Upper lobe of left lung (tissue), 6 donors: Measurements from ENCODE around the gene TRPV3. TPM values are rescaled to one million over a fixed set of nuclear protein-coding genes. Genes with fewer than 3 reads are reported as not detected.

Source experiments
- ATAC-seq, 2 donors: fragments of 200-7000 bp; cut with Tn5 transposase; one replicate each; pipeline ENCODE4 v1.9.1; 2022; ENCODE audit warnings: mild to moderate bottlenecking in 2 of 2, moderate library complexity in 2 of 2; ENCODE audit not compliant: low FRiP score in 2 of 2
- DNase-seq, 2 donors: peaks; one replicate each; pipeline ENCODE4 v3.0.0-alpha.2; 2019 to 2020
- H3K27ac ChIP-seq, 4 donors: fragments of 200-600 bp; sonication (generic); one replicate each; pipeline ENCODE4 v1.5.1; 2016 to 2019
- H3K27me3 ChIP-seq, 4 donors: fragments of 200-600 bp; sonication (generic); one replicate each; pipeline ENCODE4 v1.5.1; 2017 to 2019
- H3K36me3 ChIP-seq, 4 donors: fragments of 200-600 bp; sonication (generic); one replicate each; pipeline ENCODE4 v1.5.1; 2016 to 2019
- H3K4me1 ChIP-seq, 4 donors: fragments of 200-600 bp; sonication (generic); one replicate each; pipeline ENCODE4 v1.5.1; 2018 to 2019
- H3K4me3 ChIP-seq, 4 donors: fragments of 200-600 bp; sonication (generic); one replicate each; pipeline ENCODE4 v1.5.1; 2017 to 2019; ENCODE audit warnings: mild to moderate bottlenecking in 2 of 4, moderate library complexity in 1 of 4
- H3K9me3 ChIP-seq, 4 donors: fragments of 200-600 bp; sonication (generic); one replicate each; pipeline ENCODE4 v1.5.1; 2018 to 2019
- CTCF ChIP-seq, 6 experiments: fragments of 450-650 bp in 4 of 6; fragments of 200-600 bp in 2 of 6; sonication (generic) in 2 of 6; IDR thresholded peaks; one replicate each; pipeline ENCODE4 v1.5.1; 2016 to 2019; ENCODE audit warnings: antibody characterized with exemption in 6 of 6
- EP300 ChIP-seq, 4 donors: sonication (generic); formaldehyde crosslinking; IDR thresholded peaks; one replicate each; pipeline ENCODE4 v1.5.1; 2017; ENCODE audit warnings: antibody characterized with exemption in 4 of 4, control low read depth in 2 of 4
- POLR2A ChIP-seq, 4 donors: fragments of 450-650 bp; IDR thresholded peaks; one replicate each; pipeline ENCODE4 v1.5.1; 2016 to 2017; ENCODE audit warnings: antibody characterized with exemption in 4 of 4, mild to moderate bottlenecking in 2 of 4
- POLR2AphosphoS5 ChIP-seq, 2 donors: sonication (generic); formaldehyde crosslinking; IDR thresholded peaks; one replicate each; pipeline ENCODE4 v1.5.1; 2017; ENCODE audit warnings: antibody characterized with exemption in 2 of 2
- WGBS, 2 donors: methylation state at CpG; one replicate each; pipeline ENCODE4 v1.1.5; 2017 to 2018; 5-methylcytosine and 5-hydroxymethylcytosine counted together
- total RNA-seq, 6 donors: library from RNA; depleted of rRNA in 4 of 6; stranded (reverse); fragments of >200 nt in 4 of 6; gene quantifications; one replicate each; pipeline versions ENCODE4 v1.1.0 to v1.2.1, GENCODE V29; 2016 to 2021
- donor health status: DM: no; HTN: no; CAD: no; lungs with moderate emphysema.
- donor health status: DM: no; HTN: yes; CAD: no; lungs with severe emphysema.

The TRPV3 gene
- total RNA-seq, 6 donors from 2014 or later = under 0.01 to 0.84 (median 0.28) TPM

GRCh38 chr17:3551189-3551588 is 6.4 kb downstream of the TRPV3 start:
- no peak for ATAC-seq
- H3K4me1 ChIP-seq = no peaks in the 10 kb centered on the region
- TF ChIP-seq EP300 (IDR thresholded peaks at IDR 0.05) = no peak
- no peak for TF ChIP-seq POLR2A (IDR thresholded peaks at IDR 0.05)
- TF ChIP-seq CTCF (IDR thresholded peaks at IDR 0.05) = no peak
- TF ChIP-seq POLR2AphosphoS5 (IDR thresholded peaks at IDR 0.05) = no peak
- no peak overlapping the region for H3K4me3 ChIP-seq
- no peaks in the 10 kb centered on the region for H3K9me3 ChIP-seq
- no peak for DNase-seq
- 81 to 88% methylated on average over 6 of the region's 6 CpGs for WGBS, 2 donors
- no peaks in the 10 kb centered on the region for H3K27me3 ChIP-seq
- H3K27ac ChIP-seq = no peak overlapping the region
- no peaks in the 10 kb centered on the region for H3K36me3 ChIP-seq

GRCh38 chr17:3549610-3550162 is 7.9 kb downstream of the TRPV3 start:
- Histone ChIP-seq H3K27ac (no peak overlapping the region), H3K4me1 (no peaks in the 10 kb centered on the region), H3K9me3 (no peaks in the 10 kb centered on the region), H3K4me3 (no peak overlapping the region), H3K36me3 (no peaks in the 10 kb centered on the region), H3K27me3 (no peaks in the 10 kb centered on the region)
- DNase-seq = no peak
- no peak for ATAC-seq
- WGBS, 2 donors = 88 to 95% methylated on average over 2 of the region's 2 CpGs
- TF ChIP-seq POLR2A (IDR thresholded peaks at IDR 0.05) (no peak), CTCF (IDR thresholded peaks at IDR 0.05) (no peak), EP300 (IDR thresholded peaks at IDR 0.05) (no peak), POLR2AphosphoS5 (IDR thresholded peaks at IDR 0.05) (no peak)

DNA sequence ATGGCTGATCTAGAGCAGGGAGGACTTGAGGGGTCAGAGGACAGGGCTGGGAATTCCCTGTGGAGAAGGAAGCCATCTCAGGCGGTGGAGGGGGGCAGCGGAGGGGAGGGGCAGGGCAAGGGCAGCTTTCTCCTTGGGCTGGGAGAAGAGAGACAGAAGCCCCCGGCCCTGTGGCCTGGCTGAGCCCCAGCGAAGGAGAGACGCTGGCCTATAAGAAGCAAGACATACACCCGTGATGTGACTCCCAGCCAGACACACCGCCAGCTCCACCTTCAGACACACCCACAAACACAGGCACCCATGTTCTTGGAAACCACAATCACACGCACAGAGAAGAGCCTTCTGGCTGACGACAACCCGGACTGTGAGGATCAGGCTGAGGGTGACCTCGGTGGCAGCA is 10.0 kb downstream of the TRPV3 start:
- no peak overlapping the region for H3K4me3 ChIP-seq
- no peaks in the 10 kb centered on the region for H3K27me3 ChIP-seq
- no peaks in the 10 kb centered on the region for H3K36me3 ChIP-seq
- H3K27ac ChIP-seq = no peak overlapping the region
- 71 to 81% methylated on average over 6 to 9 of the region's 11 CpGs for WGBS, 2 donors
- no peaks in the 10 kb centered on the region for H3K4me1 ChIP-seq
- DNase-seq = no peak
- no peaks in the 10 kb centered on the region for H3K9me3 ChIP-seq
- no peak for TF ChIP-seq CTCF (IDR thresholded peaks at IDR 0.05)
- no peak for TF ChIP-seq POLR2AphosphoS5 (IDR thresholded peaks at IDR 0.05)
- TF ChIP-seq POLR2A (IDR thresholded peaks at IDR 0.05) = no peak
- TF ChIP-seq EP300 (IDR thresholded peaks at IDR 0.05) = no peak
- ATAC-seq = no peak

GRCh38 chr17:3546997-3547396 is 10.6 kb downstream of the TRPV3 start:
- no peaks in the 10 kb centered on the region for H3K27me3 ChIP-seq
- DNase-seq (no peak), ATAC-seq (no peak)
- H3K4me1 ChIP-seq = no peaks in the 10 kb centered on the region
- TF ChIP-seq POLR2A (IDR thresholded peaks at IDR 0.05) = no peak
- no peak for TF ChIP-seq EP300 (IDR thresholded peaks at IDR 0.05)
- no peak for TF ChIP-seq CTCF (IDR thresholded peaks at IDR 0.05)
- TF ChIP-seq POLR2AphosphoS5 (IDR thresholded peaks at IDR 0.05) = no peak
- no peak overlapping the region for H3K4me3 ChIP-seq
- H3K9me3 ChIP-seq = no peaks in the 10 kb centered on the region
- H3K36me3 ChIP-seq = no peaks in the 10 kb centered on the region
- no peak overlapping the region for H3K27ac ChIP-seq
- WGBS, 2 donors = 80 to 93% methylated on average over 8 of the region's 8 CpGs

- Histone ChIP-seq H3K36me3 (no peaks in the 10 kb centered on the region), H3K27me3 (no peaks in the 10 kb centered on the region), H3K4me1 (no peaks in the 10 kb centered on the region), H3K27ac (no peak overlapping the region), H3K4me3 (no peak overlapping the region), H3K9me3 (no peaks in the 10 kb centered on the region)
- TF ChIP-seq POLR2A (IDR thresholded peaks at IDR 0.05) = no peak
- TF ChIP-seq EP300 (IDR thresholded peaks at IDR 0.05) = no peak
- TF ChIP-seq POLR2AphosphoS5 (IDR thresholded peaks at IDR 0.05) = no peak
- TF ChIP-seq CTCF (IDR thresholded peaks at IDR 0.05) = no peak
- WGBS, 2 donors = 75 to 95% methylated on average over 1 to 3 of the region's 5 CpGs
- DNase-seq (no peak), ATAC-seq (no peak)
Measured at GRCh38 chr17:3546521-3546920, 11.1 kb downstream of the TRPV3 start.
